ENCODE results near the gene SYNPO. TPM values are rescaled to one million over a fixed set of nuclear protein-coding genes. Genes with fewer than 3 reads are reported as not detected.

The SYNPO gene
- total RNA-seq, 1 experiment from 2014 or later, result 4.6 TPM

DNA sequence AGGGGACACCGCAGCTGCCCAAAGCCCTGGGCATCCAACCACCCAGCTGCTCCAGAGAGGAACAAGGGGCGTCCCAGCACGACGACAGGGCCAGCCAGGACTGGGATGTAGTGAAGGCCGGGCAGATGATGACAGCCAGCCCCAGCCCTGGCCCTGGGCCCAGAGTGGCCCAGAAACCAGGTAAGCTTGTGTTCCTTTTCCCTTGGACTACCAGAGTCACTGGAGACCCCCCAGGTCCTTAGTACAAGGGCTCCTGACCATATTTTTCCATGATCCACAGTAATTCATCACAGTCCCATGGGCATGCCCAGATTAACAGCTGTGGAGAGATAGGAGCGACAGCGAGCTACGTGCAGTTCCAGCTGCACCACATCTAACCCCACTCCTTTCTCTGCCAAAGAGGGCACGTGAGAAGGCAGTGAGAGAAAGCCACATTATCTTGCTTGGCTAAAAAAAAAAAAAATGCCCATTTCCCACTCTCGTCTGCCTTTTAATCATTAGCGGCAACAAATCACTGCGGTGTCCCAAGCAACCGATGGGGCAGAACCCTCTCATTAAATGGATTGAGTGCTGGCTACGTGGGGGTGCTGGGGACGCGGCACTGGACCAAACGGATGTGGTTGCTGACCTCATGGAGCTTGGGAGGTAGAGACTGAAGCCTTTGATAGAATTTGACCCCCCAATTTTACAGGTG is 21.7 kb upstream of the SYNPO start:
- Histone ChIP-seq H3K27me3 (no peaks in the 10 kb centered on the region), H3K4me3 (no peak overlapping the region), H3K9me3 (no peaks in the 10 kb centered on the region), H3K36me3 (no peaks in the 10 kb centered on the region)
- no peak for DNase-seq

DNA sequence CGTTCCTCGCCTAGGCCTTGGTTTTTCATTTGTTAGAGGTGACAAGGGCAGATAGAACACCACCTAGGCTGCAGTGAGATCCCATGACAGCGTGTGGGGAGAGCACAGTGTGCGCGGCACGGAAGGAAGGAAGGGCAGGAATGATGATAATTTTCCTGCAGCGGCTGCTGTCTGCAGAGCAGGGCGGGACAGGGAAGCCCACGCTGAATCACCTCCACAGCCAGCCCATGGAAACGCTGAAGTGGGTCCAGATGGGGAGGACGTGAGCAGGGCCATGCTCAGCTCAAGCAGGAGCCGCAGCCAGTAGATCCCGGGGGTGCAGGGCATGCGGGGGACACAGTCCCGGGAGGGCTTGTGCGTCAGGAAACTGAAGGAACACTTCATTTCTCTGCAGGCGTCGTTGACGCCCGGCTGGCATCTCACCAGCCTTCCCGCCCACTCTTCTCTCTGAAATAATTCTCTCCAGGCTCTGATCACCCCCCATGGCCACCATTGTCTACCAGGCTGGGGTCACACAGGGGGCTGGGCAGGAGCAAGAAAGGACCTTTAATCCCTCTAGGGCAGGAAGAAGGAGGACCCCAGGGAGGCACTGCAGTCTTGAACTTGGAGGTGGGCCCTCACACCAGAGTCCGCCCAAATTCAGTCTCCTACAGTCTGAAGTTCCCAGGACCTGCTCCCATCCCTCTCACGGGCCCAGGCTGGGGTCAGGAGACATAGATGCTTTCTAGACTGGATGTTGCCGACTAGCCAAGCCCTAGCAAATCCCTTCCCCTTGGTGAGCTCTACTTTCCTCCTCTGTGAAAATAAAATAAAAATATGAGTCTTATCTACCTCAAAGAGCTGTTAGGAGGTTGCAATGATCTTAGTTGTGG is 20.9 kb upstream of the SYNPO start:
- no peaks in the 10 kb centered on the region for H3K27me3 ChIP-seq
- DNase-seq, result no peak
- no peaks in the 10 kb centered on the region for H3K9me3 ChIP-seq
- H3K36me3 ChIP-seq, result no peaks in the 10 kb centered on the region
- no peak overlapping the region for H3K4me3 ChIP-seq

DNA sequence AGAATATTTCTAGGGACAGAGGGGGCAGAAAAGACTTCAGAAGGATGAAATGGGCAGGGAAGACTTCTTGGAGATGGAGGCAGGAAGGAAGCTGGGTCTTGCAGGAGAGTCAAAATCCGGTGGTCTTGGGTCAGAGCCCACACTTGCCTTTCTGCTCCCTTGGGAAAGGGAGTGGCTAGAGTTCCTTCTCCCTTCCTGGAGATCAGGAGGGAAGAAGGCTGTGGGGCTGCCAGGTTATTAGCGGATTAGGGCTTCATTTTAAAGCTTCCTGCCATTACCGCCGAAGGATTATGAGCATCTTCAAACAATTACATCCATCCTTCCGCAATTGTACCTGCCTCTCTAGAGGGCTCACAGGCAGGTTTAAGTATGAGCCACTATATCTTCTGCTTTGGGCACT is 19.2 kb upstream of the SYNPO start:
- no peak overlapping the region for H3K4me3 ChIP-seq
- no peak for DNase-seq
- no peaks in the 10 kb centered on the region for H3K36me3 ChIP-seq
- H3K27me3 ChIP-seq, result no peaks in the 10 kb centered on the region
- H3K9me3 ChIP-seq, result no peaks in the 10 kb centered on the region

DNA sequence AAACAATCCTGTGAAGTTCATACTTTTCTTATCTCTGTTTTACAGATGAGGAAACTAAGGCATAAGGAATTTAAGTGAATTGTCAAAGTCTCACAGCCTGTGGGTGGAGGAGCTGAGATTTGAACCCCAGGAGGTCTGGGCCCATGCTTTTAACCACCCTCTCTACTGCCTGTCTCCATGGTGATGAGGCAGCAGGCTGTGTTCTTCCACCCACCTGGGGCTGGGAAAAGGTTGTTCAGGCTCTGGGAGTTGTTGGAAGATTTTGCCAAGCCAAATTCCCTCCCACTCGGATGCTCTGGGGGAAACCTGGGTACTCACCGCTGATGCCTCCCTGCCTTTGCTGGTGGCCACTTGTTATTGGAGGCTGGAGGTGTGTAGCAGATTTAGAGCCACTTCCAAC is 18.3 kb upstream of the SYNPO start:
- no peaks in the 10 kb centered on the region for H3K27me3 ChIP-seq
- H3K4me3 ChIP-seq, result no peak overlapping the region
- no peak for DNase-seq
- no peaks in the 10 kb centered on the region for H3K36me3 ChIP-seq
- no peaks in the 10 kb centered on the region for H3K9me3 ChIP-seq

DNA sequence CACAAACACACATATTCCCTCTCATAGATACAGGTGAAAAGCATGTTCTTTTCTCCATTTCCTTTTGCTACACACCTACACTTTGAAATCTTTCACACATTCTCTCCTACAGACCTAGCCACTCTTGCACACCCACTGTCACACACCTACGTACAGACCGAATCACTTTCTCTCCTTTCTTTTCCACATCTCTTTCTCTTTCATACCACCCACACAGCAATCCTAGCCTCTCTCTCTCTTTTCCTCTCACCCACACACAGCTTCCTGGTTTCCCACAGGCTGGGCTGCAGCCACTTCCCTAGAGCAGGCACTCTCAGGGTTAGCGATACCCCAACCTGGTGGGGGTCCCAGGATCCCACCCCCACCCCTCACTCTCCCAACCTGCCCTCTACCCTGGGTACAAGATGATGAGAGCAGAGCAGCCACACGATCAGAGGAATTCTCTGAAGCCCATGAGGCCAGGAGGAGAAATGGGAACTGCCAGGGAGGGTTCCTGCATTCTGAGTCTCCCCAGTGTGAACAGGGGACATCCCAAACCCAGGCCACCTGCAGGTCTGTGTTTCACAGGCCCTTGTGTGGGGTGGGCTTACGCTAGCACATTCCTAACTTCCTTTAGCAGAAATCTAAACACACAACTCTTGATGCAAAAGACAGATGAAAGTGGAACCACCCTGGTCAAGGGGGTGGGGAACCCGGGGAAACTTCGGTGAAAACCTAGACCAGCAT is 17.1 kb upstream of the SYNPO start:
- H3K27me3 ChIP-seq, result no peaks in the 10 kb centered on the region
- DNase-seq, result no peak
- H3K36me3 ChIP-seq, result no peaks in the 10 kb centered on the region
- H3K4me3 ChIP-seq, result no peak overlapping the region
- no peaks in the 10 kb centered on the region for H3K9me3 ChIP-seq

DNA sequence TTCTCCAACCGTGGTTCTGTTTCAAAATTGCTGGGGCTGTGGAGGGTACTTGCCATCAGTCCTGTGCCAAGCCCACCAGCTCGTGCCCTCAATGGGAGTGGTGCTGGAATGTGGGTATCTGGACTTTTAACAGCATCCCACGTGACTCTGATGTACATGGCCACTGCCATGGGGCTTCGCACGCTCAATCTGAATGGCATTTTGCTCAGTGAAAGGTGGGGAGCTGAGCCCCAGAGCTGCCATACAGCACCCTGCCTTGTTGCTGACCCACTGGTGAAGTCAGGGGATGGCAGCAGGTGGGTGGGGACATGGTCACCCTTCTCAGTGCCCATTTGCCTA is 16.6 kb upstream of the SYNPO start:
- Histone ChIP-seq H3K36me3 (no peaks in the 10 kb centered on the region), H3K9me3 (no peaks in the 10 kb centered on the region; the same call in 1 of the 2 replicates), H3K4me3 (no peak overlapping the region), H3K27me3 (no peaks in the 10 kb centered on the region)
- no peak for DNase-seq

DNA sequence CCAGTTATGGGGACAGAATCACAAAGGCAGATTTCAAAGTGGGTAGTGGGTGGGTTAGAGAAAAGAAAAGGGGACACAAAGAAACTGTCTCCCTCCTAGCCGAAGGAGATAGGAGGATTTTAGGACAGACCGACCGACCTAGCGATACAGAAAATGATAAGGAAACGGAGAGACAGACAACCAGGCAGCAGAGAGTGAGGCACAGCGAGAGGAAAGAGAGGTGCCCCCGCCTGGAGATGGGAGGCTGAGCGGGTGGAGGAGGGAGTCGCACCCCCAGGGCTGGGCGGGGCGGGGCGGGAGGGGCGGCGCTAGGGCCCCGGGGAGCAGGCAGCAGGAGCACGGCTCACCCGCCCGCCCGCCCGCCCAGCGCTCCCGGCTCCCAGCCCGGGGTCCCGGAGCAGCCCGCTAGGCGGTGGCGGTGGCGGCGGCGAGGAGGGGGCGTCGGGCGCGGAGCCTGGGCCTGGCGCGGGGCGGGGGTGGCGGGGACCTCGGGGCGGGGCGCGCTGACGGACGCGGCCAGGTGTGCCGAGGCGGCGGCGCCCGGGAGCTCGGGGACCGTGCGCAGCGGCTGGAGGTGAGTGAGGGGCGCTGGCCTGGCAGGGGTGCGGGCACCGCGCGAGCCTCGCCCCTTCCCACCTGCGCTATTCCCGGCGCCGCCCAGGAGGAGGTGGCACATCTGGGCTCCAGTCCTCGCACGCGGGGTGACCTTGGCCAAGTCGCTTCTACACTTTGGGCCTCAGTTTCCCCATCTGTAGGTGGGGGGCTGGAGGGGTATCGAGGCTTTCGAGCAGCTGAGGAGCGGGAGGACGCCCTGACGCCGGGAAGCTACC is 15.9 kb upstream of the SYNPO start:
- DNase-seq, result no peak
- H3K27me3 ChIP-seq, result no peaks in the 10 kb centered on the region
- H3K9me3 ChIP-seq, result no peaks in the 10 kb centered on the region; the same call in 1 of the 2 replicates
- H3K4me3 ChIP-seq, result peak overlapping the region; percentile 42
- H3K36me3 ChIP-seq, result no peaks in the 10 kb centered on the region

DNA sequence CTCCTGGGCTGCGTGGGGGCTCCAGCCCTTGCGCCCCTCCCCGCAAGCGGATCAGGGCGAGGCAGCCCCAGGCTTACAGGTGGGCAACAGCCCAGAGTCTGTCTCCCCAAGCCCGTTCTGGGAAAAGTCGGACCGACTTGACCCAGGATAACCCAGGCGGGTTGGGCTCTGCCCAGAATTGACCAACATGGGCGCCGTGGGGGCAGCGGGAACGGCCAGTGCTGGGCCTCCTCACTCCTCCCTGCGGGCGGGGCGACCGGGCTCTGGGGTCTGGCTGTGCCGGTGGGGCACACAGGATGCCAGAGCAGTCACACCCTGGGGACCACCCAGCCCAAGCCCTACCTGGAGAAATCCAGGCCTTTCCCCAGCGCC is 15.3 kb upstream of the SYNPO start:
- Histone ChIP-seq H3K36me3 (no peaks in the 10 kb centered on the region), H3K4me3 (peak overlapping the region; percentile 42), H3K27me3 (no peaks in the 10 kb centered on the region), H3K9me3 (no peaks in the 10 kb centered on the region; the same call in 1 of the 2 replicates)
- DNase-seq, result no peak

DNA sequence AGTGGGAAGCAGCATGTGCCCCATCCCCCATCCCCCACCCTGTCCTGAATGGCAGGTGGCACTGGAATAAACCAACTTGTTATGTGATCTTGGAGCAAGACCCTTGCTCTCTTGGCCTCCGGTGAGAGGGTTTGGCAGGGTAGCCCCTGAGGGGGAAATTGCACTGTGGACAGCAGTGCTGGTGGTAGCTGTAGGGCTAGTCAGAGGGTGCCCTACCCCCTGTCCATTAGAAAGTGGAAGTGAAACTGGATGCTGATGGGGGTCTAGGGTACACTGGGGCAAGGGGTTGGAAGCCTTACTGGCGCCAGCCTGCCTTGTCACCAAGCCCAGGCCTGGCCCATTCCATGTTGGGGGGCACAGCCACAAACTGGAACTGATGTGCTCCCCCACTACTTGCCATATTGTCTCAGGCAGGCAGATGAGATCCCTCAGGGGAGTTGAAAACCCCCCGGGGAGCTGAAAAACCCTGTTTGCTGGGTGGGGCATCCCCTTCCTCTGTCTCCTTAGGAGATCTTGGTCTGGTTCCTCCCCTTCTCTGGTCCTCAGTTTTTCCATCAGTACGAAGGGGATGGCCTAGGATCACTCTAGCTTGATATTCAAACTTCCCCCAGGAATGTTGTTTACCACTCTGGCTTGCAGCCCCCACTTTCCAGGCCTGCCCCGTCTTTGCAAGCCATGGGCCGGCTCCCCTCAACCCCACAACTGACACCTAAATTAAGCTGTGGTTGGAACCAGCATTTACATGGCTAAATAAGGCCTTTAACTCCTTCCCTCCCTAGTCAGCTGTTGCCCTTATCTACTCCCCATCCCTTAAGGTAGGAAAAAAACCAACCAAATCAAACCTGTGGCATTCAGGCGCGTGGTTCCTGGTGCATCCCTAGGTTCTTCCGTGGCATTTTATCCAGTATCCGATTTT is 14.4 kb upstream of the SYNPO start:
- H3K4me3 ChIP-seq, result no peak overlapping the region
- no peaks in the 10 kb centered on the region for H3K27me3 ChIP-seq
- no peaks in the 10 kb centered on the region for H3K36me3 ChIP-seq
- DNase-seq, result no peak
- no peaks in the 10 kb centered on the region; the same call in 1 of the 2 replicates for H3K9me3 ChIP-seq

DNA sequence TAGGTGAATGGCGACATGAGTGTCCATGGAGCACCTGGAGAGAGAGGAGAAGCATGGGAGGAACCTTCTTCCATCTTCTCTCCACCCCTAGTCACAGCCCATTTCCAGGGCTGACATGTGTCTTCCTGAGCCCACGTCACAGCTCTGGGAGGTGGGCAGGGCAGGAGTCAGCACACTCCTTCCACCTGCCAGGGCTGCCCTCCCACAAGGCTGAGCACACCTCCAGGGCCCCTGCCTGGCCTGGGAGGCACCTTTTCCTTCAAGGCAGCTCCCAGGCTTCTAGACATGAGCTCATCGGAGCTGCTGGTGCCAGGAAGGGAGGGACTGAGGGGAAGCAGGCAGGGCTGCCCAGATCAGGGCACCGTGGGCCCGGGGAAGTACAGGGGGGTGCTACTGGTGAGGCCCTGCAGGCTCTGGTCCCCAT is 13.6 kb upstream of the SYNPO start:
- H3K4me3 ChIP-seq, result no peak overlapping the region
- H3K9me3 ChIP-seq, result no peaks in the 10 kb centered on the region; the same call in 1 of the 2 replicates
- H3K36me3 ChIP-seq, result no peaks in the 10 kb centered on the region
- DNase-seq, result peak; percentile 69
- no peaks in the 10 kb centered on the region for H3K27me3 ChIP-seq

DNA sequence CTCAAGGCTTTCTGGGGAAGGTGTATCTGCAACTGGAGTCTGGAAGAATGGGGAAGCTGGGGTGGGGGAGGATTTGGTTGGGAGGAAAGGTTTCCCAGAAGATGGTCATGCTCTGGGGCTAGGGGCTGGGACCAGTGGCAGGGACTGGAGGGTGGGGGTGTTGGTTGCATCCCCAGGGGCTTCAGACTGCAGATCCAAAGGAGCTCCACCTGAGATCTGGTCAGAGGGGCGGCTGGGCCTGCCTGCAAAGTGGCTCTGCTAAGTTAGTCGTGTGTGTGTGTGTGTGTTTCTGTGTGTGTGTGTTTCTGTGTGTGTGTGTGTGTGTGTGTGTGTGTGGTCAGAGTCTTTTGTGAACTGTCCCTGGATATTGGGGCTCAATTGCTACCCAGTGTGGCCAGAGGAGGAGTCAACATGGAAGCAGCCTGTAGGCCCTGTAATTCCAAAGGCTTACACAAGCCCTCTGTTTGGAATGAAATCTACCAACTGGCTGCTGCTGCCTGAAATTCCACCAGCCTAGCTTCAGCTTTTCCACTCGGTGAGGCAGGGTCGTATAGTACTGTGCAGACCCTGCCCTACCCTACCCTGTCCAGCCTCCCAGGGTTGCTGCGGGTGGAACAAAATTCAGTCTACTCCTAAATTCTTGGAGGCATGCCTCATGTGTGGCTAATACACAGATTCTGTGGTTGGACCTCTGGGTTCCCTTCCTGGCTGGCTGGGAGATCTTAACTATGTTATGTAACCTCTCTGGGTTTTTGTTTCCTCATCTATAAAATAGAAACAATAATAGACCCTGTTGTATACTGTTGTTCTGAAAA is 12.5 kb upstream of the SYNPO start:
- no peaks in the 10 kb centered on the region; the same call in 1 of the 2 replicates for H3K9me3 ChIP-seq
- no peak overlapping the region for H3K4me3 ChIP-seq
- H3K27me3 ChIP-seq, result no peaks in the 10 kb centered on the region
- no peaks in the 10 kb centered on the region for H3K36me3 ChIP-seq
- DNase-seq, result no peak

DNA sequence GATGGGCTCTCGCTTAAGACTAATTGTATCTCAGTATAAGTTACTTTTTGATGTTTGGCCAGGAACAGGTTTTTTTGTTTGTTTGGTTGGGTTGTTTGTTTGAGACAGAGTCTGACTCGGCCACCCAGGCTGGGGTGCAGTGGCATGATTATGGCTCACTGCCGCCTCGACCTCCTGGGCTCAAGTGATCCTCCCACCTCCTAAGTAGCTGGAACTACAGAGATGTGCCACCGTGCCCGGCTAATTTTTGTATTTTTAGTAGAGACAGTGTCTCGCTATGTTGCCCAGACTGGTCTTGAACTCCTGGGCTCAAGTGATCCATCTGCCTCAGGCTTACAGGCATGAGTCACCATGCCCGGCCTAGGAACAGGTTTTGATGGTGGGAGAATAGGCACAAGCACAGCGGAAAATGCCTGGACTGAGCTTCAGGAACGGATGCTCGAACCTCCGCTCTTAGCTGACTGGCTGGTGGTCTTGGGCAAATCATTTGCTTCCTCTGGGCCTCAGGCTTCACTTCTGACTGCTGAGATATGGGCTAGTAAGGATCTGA is 11.4 kb upstream of the SYNPO start:
- Histone ChIP-seq H3K4me3 (no peak overlapping the region), H3K9me3 (no peaks in the 10 kb centered on the region; the same call in 1 of the 2 replicates), H3K27me3 (no peaks in the 10 kb centered on the region), H3K36me3 (no peaks in the 10 kb centered on the region)
- DNase-seq, result no peak

DNA sequence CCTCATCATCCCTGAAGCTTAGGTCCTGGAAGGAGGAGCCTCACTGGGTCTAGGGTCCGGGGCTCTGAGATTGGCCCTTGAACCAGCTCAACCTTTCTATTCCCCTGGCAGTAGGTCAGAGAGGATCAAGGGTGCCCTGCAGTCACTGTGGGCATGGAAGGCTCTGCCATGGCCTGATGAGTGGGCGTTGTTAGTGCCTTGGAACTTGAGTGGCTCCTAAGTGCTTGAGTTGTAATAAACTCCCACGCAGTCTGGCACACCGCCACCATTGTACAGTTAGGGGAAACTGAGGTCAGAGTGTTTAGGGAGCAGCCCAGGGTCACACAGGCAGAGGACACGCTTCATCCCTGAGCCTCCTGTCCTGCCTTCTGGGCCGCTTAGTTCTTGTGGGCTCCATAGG is 10.4 kb upstream of the SYNPO start:
- Histone ChIP-seq H3K9me3 (no peaks in the 10 kb centered on the region; the same call in 1 of the 2 replicates), H3K36me3 (no peaks in the 10 kb centered on the region), H3K4me3 (no peak overlapping the region), H3K27me3 (no peaks in the 10 kb centered on the region)
- DNase-seq, result no peak

DNA sequence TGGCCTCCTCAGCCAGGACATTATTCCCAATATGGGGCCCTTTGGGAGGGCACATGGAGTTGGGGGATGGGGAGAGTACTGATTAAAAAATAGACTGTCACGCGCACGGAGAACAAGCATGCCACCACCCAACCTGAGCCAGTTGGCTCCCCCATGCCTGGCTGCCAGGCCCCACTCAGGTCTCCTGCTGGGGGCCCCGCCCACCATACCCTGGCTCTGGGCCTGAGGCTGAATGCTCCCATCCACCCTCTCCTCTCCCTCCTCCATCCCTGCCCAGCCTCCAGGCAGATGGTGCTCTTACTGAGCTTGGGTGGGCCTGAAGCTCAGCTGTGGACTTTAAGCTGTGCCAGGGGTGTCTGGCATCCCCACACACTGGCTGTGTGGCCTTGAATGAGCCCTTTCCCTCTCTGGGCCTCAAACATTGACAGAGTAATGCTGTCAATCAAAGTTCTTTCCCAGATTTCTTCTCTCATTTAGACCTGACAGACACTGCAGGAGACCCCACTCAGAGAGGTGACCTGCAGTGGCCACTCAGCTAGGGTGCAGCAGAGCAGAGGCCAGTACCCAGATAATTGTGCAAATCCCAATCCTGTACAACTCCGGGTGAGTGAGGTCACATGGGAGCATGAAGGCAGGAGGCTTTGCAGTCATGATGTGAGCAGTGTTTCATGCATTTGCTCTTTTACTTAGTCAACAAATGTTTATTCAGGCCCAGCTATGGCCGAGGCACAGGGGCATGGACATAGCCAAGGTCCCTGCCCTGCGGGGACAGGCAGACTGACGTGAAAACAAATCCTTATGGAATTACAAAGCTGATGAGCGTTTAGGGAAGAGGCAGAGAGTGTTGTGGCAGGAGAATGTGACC is 9.8 kb upstream of the SYNPO start:
- H3K9me3 ChIP-seq, result no peaks in the 10 kb centered on the region; the same call in 1 of the 2 replicates
- DNase-seq, result no peak
- no peak overlapping the region for H3K4me3 ChIP-seq
- H3K27me3 ChIP-seq, result no peaks in the 10 kb centered on the region
- no peaks in the 10 kb centered on the region for H3K36me3 ChIP-seq

All from MG63 (cell line).